Measurements from ENCODE around the gene CDON.

CDON gene

DNA sequence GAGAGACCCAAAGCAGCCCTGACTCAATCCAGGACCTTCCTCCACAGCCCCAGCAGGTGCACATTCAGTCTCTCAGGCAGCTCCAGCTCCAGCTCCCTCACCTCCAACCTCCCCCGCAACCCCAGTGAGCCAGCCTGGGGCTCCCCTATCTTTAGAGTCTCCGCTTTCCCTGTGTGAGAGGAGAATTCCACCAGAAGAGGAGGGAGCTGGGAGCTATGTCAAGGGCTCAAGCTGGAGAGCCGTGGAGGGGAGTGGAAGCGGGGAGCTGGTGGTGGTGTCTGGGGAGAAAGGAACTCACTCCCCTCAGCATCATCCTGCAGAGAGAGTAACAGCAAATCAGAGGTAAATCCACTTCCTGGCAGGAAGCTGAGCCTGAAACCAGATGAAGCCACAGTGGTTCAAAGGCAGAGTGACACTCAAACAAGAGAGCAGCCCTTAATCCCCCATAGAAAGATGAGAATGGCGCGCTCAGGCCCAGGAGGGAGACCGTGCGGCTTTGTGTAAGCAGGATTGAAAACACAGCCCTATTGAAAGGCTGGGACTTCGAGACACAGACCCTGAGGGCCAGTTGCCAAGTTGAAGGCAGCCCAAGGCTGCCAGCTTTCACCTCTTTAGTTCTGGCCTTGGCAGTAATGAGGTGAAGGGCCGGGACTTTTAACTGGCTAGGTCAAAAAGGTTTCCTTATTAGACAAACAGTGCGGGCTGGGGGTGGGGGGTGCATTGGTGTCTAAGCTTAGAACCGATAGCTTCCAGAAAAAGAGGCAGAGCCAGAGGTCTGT, 21.4 kb upstream of the CDON start:
- peak; percentile 54 for DNase-seq

DNA sequence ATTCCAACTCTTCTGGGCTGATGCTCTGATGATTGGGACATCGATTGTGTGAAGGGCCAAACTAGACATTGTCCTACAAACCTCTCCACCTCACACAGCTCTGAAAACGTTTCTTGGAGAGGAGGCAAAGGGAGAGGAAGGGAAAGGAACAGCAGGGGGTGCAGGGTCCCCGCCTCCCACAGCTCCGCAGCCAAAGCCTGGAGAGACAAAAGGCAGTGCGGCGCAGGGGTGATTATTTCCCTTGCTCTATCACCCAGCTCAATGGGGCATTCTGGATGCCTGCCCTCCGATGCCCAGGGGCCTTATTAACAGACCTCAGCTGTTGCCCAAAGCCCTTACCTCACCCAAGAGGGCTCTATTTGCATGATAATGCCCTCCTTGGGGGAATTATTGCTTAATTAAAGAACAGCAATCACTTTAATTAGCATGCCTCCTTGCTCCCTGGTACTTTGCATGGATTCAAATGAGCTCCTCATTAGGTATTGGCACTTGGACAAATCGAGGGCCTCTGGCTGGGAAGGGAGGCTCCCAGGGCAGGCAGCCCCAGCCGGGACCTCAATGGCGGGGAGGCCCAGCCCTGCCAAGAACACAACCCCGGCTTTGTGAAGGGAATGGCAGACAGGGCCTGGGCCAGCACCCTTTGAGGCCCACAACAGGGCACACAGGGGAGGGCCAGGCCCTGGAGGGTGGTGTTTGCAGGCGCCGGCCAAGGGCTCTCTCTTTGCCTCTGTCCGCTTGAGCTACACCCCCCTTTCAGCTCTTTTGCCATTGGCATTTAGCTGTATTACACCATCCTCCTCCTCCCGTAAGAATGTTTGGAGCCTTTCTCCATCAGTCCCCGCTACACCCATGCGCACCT, 19.8 kb upstream of the CDON start:
- DNase-seq: peak; percentile 62

DNA sequence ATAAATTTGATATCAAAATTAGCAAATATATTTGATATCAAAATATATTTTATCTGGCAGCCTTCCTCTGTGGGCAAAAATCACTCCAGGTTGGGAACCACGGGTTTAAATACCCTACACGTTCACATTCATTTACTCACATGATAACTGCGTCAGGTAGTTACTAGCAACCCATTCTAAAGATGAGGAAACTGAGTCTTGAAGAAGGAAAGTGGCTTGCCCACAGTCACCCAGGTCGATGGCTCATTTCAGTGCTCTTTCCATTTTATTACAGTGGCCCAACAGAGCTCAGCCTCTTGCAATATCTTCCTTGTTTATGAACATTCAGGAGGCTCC, 19.2 kb upstream of the CDON start:
- DNase-seq: no peak

DNA sequence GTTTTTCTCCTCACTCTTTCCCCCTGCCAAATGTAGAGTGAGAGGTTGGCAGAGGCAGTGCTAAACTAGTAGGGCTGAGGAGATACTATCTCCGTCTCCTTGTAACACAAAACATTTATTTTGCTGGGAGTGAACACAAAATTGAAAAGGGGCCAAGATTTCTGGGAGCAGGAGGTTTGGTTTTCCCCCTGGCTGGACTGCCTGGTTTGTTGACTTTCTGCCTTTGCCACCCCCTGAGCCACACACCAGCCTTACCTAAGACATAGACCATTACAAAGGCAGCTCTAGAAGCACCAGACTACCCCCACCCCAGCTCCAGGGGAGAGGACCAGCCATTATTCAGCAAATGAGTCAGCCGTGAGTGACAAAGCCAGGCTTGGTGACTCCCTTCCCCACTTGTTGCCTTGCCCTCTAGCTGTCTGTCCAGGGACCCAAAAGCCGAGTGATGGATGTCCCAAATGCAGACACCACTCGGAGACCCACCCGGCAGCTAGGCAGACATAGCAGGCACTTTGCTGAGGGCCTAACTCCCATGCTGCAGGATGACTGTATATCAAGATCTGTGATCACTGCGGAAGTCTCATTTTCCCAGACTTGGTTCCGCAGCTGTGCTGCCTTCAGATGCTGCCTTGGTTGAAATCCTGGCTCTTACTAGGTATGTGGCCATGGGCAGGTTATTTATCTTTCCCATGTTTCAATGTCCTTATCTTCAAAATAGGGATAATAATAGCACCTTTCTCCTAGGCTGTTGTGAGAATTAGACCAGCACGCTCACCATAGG, 17.7 kb upstream of the CDON start:
- DNase-seq: no peak

DNA sequence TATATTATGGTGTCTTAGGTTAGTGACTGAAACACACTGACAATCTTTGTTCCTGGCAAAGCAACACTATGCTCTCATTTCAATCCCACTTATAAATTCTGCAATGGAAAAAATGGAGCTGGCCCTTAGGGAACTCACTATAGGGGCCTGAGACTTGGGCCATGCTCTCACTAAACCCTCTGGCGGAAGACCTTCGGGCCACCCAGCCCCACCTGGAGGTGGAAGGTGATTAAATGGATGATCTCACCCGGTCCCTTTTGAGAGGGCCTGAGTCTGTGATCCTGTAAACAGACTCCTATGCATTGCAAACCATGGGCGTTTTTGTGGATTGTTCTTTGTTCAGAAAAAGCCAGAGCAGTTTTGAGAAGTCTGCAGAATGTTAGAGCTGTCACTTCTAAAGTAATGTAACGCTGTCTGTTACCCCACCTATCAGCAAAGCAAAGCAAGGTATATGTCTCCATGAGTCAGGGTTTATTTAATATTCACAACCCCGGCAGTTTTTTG, 17.0 kb upstream of the CDON start:
- no peak for DNase-seq

DNA sequence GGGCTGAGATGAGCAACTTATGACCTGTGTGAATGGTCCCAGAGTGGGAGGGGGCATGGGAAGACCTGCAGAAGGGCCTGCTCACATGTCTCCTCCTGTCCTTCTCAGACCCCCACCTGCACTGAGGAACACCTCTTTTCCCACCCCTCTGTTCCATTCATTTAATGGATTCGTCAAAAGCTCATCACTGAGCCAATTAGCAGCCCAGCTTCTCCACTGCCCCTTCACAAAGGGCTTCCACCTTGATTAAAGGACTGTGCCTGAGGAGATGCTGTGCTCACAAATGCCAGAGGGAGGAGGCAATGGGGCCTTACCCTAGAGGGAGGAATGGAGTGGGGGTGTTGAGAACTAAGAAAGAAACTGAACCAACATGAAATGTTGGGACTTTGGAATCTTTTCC, 14.0 kb upstream of the CDON start:
- DNase-seq: no peak

DNA sequence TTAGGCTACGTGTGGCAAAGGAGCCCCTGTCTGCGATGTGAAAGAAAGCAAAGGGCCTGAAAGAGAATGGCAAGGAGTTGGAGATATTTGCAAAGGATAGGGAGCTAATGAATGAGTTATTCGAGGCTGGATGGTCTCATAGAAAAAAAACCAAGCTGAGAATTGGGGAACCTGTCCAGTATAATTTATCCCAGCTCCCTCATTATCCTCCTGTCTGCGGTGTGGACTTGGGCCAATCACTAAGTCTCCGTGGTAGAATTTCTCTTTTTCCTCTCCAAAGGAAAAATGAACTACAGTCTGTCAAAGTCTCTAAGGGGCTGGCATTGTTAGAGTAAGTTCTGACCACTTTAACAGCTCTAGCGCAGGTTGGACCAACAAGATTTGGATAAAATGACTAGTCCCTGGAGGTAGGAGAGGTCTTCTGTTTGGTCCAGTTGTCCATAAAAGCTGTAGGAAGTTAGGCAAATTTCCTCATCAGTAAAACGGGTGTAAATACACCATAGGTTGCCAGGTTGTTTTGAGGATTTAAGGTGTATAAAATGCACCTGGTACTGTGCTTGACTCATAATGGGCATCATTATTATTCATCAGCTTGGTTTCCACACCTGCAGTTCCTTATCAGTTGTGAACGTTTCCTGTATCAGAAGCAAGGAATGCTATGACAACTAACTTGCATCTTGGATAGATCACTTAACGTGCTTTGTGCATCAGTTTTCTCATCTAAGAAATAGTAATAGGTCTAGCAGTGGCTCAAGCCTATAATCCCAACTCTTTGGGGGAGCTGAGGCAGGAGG, 10.3 kb upstream of the CDON start:
- DNase-seq: no peak

DNA sequence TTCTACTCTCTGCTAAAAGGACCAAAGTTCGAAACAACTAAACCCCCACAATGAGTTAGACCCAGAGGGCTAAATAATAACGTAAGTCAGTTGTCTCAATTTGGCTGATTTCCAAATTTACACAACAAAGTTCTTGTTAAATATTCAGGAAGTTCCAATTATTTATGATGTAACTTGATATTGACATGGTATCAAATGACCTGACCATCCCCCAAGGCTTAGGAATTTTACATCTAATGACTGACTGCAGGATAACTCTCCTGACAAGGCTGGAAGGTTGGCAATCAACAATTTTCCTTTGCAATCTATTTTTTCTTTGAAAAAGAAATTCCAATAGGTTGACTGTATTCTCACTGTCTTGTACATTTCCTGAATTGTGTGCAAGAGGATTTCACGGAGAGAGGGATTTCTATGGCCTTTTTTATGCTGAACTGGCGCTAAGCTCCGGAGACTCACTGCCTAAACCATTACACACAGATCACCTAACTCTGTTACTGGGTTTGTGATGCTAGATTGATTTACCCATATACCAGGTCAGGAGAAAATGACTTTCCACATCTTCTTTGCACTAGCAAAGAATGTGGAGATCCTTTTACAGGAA, 9.6 kb upstream of the CDON start:
- no peak for DNase-seq

DNA sequence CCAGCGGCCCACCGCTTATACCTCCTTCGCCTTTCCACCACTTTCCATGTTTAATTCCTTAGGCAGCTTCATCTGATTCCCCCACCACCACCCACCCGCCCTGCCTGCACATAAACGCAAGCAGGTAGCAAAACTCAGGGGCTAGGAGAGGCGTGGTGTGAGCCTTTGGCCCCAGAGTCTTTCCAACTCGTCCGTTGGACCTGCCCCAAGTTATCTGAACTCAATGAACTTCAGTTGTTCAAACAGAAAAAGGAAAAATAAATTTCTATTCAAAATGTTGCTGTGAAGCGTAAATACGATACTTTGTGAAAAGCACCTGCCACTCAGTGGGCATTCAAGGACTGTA, 814 bp upstream of the CDON start:
- no peak for DNase-seq

DNA sequence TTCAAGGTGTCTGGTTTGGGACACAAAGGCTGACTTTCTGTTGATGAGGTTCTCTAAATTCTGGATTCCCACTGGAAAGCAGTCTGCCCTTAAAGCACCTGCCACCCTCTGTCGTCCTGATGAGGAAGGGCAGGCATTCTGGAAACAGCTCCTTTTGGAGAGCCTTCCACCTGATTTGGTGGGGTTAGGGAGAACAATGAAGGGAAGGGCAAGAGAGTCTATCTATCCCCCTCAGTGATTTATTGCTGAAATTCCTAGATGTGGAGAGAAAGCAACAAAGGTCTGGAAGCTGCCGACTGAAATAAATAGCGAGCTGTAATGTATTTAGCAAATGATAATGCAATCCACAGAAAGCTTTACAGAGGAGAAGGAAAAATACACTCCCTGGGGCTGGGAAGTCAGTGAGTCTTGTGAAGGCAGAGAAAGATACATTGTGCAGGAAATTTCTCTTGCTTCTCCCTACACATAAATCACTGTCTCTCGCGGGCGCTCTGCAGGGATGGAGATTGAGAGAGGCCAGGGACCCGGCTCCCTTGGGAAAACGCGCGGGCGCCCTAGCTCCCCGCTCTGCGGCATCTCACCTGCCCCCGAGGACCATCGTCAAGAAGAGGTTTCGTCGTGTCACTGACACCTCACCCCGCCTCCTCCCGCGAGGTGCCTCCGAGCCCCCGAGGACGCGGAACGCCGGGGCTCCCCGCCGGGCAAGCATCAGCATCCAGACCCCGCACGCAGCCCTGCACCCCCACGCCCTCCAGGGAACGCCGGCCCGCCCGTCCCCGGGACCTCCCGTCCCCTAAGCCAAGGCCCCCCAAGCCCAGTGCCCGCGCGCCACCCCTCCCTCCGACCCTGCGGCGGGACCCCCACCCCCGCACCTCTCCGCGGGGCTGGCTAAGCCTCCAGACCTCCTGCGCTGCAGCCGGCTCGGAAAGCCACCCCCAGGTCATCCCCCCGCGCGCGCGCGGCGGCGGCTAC, 673 bp downstream of the CDON start:
- DNase-seq: peak; percentile 78

DNA sequence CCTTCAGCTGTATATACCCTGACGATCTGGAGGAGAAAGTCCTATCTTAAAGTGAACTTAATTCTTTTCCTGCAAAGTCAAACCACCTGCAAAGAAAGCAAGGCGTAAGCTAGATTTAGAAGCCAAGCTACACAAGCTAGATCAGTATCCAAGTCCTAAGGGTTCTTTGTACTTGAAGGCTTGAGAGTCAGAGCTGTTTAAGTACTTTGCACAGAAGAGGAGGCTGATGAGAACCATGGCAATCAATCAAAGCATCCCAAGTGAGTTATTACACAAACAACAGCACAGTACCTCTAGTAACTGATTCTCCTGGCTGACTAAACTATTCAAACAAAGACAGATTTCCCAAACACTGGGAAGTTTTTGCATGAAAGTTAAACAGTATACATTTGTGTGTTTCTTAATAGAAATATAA, 1.9 kb downstream of the CDON start:
- no peak for DNase-seq

DNA sequence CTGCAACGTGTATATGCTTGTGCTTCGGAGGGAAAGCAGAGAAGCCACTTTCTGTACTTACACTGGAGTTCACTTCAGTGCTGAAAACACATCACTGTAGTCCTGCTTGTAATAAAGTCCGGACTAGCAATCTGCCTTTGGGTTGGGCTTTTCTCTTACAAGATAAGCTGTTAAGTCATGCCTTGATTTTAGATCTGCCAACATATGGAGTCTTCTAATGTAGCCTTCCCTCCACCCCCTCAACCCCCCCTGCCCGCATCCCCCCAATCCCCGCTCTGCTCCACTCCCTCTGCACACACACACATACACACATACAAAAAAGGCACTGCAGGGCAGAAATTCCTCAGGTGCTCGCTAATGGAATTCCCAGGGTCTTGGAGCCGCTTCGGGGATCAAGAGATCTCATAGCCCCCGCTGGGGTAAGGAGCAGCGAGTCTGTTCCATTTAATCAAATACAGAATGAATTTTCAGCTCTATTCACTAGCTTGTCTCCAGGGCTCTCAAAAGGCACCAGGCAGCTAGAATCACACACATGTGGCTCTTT, 3.4 kb downstream of the CDON start:
- DNase-seq: peak; percentile 66

DNA sequence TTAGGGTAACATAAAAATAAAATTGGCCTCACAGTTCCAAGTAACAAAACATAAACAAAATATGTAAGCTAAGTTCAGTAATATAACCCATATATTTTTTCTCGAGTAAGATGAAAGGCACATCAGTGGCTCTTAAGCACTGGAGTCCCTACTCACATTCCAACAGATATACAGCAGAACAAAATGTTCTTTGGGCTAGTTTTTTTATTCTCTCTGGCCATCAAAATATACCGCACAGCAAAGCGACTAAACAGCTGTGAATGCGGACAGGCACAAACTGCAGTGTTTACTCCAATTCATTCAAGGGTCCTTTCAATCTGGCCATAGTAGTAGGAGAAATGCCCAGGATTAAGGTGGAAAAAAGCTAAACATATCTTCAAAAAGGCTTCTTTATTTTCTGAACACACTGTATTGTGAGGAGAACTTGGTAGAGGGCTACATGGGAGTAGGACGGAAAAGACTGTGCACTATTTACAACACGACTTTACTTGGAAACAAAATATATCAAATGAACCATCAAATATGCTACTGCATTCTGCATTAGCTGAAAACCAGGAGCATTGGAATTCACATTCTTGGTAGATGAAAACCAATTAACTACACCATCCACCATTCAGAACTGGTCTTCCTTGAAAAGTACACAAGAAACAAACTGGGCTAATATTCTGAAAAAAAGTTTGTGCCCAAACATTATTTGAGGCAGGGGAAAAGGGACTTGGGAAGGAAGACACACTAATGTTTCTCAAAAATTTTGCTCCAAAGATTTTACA, 4.4 kb downstream of the CDON start:
- no peak for DNase-seq

DNA sequence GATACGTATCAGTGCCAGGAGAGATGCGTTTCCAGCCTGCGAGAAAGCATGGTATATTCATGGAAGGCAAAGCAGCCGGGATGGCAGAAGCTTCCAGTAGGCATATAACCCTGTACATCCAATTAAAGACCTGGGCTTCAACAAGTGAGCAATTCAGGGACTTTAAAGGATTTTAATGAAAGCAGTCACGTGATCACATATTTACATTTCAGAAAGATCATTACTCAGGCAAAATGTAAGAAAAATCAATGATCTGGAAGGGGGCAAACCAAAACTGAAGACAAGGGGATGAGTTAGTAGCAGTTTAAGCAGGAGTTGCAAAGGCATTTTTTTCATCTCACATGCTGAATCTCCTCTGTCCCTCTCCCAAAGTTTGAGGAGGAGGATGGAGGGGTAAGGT, 7.8 kb downstream of the CDON start:
- no peak for DNase-seq

DNA sequence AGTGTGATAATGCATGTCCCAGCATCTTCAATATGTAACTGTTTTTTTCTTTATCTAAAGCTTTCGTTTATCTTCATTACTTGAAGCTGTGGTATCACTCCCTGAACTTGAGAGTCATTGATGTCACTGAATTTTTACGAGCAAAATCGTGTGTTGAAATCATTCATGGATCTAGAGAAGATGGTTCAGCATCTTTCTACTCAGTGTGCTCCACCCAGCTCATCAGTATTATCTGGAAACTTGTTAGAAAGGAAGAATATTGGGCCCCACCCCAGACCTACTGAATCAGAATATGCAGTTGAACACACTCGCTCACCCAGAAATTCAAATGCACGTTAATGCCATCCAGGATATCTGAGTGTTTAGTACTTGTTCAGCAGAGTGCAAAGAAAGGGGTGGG, 8.3 kb downstream of the CDON start:
- DNase-seq: no peak

DNA sequence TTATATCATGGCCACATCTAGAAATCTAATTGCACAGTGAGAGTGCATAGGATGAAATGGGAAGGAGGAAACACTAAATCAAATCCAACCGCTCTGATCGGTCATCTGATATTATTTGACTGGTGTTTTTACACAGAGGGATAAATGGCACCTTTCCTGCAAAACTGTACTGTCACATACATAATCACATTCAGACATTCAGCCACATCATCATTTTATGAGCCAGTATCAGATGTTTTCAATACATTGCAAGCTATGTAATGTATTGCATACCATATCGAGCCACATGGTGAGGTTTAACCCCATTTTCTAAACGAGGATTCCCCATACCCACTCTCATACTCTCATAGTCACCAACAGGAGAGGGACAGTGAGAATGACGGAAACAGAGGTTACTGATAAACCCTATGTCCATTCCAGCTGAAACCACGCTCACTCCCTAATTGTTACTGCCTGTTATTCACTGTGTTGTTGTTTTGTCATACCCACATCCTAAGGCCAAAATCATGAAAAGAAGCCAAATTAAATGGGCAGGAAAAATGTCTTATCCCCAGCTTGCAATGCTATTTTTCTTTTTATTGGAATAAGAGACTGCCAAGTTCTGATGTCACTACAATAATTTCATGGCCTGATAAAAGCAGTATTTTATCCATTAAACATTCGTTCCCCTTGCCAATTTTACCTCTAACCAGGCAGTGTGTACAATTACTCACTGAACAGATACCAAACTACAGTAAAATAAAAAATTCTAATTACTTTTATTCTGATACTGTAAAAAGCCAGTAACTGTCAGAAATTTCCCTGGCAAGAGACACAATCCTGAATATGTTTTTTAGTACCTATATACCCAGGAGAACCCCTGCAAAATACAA, 9.0 kb downstream of the CDON start:
- no peak for DNase-seq

DNA sequence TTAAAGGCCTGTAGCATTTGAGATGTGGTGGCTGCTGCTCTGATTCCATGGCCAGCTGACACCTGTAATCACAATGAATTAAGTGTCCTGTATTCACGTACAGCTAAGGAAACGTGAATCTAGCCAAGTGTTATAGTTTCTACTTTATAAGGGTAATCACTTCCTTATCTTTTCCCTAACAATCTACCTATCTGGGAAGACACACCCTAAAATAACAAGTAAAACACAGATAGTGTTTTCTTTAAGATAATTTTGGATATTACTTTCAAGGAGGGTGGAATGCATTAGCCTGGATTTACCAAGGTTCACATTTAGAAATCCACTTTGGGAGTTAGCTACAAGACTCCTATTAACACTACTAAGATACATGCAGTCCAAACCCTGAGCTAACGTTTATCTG, 11.5 kb downstream of the CDON start:
- DNase-seq: no peak

DNA sequence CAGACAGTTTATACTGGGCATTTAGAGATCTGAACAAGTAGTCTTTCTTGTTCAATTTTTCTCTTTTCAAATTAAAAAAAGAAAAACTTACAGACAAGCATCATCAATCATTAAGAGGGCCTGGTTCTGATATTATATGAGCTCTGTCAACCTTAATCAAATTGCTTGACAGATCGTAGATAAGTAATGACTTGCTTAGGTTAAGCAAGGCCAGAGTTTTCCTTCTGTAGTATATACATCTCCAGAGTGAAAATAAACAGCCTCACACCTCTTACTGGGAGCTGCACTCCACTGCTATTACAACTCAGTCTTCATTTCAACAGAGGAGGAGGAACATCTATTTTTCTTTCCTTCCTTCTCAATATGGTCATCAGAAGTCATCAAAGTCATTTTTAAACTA, 13.5 kb downstream of the CDON start:
- no peak for DNase-seq

DNA sequence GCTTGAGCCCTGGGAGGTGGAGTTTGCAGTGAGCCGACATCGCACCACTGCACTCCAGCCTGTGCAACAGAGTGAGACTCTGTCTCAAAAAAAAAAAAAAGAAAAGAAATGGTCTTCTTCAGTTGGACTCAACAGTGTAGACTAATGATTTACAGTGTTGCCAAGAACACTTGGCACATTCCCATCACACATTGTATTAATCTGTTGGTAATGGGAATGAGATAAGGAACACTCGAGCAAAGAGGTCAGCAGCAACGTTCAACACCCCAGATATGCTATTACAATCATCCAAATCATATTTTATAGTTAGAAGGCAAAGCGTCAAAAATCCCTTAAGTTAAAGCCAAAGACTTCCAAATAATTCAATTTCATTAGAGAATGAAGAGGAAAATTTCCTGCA, 14.5 kb downstream of the CDON start:
- DNase-seq: no peak
